ENCODE measurements around the gene TNFRSF6B.

DNA sequence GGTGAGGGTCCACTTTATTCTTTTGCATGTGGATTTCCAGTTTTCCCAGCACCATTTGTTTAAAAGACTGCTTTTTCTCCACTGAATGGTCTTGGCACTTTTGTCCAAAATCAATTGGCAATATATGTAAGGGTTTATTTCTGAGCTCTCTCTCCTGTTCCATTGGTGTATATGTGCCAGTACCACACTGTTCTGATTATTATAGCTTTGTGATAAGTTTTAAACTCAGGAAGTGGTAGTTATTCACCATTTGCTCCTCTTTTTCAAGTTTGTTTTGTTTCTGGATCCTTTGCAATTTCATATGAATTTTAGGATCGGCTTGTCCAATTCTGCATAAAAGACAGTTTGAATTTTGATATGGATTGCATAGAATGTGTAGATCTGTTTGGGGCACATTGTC lies 15.7 kb downstream of the TNFRSF6B start:
- TF ChIP-seq POLR2A (IDR thresholded peaks at IDR 0.05), result no peak
- TF ChIP-seq, protein P1, sequence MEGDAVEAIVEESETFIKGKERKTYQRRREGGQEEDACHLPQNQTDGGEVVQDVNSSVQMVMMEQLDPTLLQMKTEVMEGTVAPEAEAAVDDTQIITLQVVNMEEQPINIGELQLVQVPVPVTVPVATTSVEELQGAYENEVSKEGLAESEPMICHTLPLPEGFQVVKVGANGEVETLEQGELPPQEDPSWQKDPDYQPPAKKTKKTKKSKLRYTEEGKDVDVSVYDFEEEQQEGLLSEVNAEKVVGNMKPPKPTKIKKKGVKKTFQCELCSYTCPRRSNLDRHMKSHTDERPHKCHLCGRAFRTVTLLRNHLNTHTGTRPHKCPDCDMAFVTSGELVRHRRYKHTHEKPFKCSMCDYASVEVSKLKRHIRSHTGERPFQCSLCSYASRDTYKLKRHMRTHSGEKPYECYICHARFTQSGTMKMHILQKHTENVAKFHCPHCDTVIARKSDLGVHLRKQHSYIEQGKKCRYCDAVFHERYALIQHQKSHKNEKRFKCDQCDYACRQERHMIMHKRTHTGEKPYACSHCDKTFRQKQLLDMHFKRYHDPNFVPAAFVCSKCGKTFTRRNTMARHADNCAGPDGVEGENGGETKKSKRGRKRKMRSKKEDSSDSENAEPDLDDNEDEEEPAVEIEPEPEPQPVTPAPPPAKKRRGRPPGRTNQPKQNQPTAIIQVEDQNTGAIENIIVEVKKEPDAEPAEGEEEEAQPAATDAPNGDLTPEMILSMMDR (IDR thresholded peaks at IDR 0.05), result no peak
